Memory B cell (primary cell): ENCODE data around the gene GALNTL6.

Source experiments
- ATAC-seq: fragments of 150-1000 bp; cut with Tn5 transposase; 2 replicates; pipeline ENCODE4 v1.10.0; 2021; ENCODE audit warnings: low read depth, mild to moderate bottlenecking, moderate library complexity
- DNase-seq, 2 donors: peaks; one replicate each; pipeline ENCODE4 v3.0.0; 2022; ENCODE audit warnings: low spot score in 2 of 2
- H3K27ac Mint-ChIP-seq: one replicate; pipeline ENCODE4 v1.8.0; 2022; ENCODE audit warnings: mild to moderate bottlenecking, moderate library complexity, mixed read lengths
- H3K27me3 Mint-ChIP-seq: one replicate; pipeline ENCODE4 v1.8.0; 2022; ENCODE audit warnings: mixed read lengths
- H3K36me3 Mint-ChIP-seq: one replicate; pipeline ENCODE4 v1.8.0; 2022; ENCODE audit warnings: mild to moderate bottlenecking, mixed read lengths
- H3K4me1 Mint-ChIP-seq: one replicate; pipeline ENCODE4 v1.8.0; 2022; ENCODE audit warnings: mixed read lengths
- H3K4me3 Mint-ChIP-seq: one replicate; pipeline ENCODE4 v1.8.0; 2022; ENCODE audit warnings: mild to moderate bottlenecking, moderate library complexity, mixed read lengths
- H3K9me3 Mint-ChIP-seq: one replicate; pipeline ENCODE4 v1.8.0; 2022; ENCODE audit warnings: mixed read lengths

Gene GALNTL6

GRCh38 chr4:172517391-172517790, 704.2 kb downstream of the GALNTL6 start:
- Mint-ChIP-seq H3K27me3 (no peaks in the 10 kb centered on the region), H3K36me3 (no peaks in the 10 kb centered on the region), H3K9me3 (peaks cover 2% of the 10 kb centered on the region), H3K27ac (no peak overlapping the region), H3K4me3 (no peak overlapping the region), H3K4me1 (no peaks in the 10 kb centered on the region)
- DNase-seq = no peak
- no peak for ATAC-seq

GRCh38 chr4:172521248-172521647, 708.0 kb downstream of the GALNTL6 start:
- H3K4me1 Mint-ChIP-seq = no peaks in the 10 kb centered on the region
- H3K9me3 Mint-ChIP-seq = peaks cover 2% of the 10 kb centered on the region
- H3K4me3 Mint-ChIP-seq = no peak overlapping the region
- ATAC-seq = no peak
- no peaks in the 10 kb centered on the region for H3K36me3 Mint-ChIP-seq
- no peak for DNase-seq
- H3K27me3 Mint-ChIP-seq = no peaks in the 10 kb centered on the region
- no peak overlapping the region for H3K27ac Mint-ChIP-seq

- ATAC-seq (no peak), DNase-seq (no peak)
- H3K4me3 Mint-ChIP-seq = no peak overlapping the region
- no peak overlapping the region for H3K27ac Mint-ChIP-seq
- no peaks in the 10 kb centered on the region for H3K27me3 Mint-ChIP-seq
- peaks cover 2% of the 10 kb centered on the region for H3K9me3 Mint-ChIP-seq
- no peaks in the 10 kb centered on the region for H3K36me3 Mint-ChIP-seq
- H3K4me1 Mint-ChIP-seq = no peaks in the 10 kb centered on the region
Observed at GRCh38 chr4:172521680-172522079, 708.5 kb downstream of the GALNTL6 start.

- DNase-seq (no peak), ATAC-seq (no peak)
- no peaks in the 10 kb centered on the region for H3K27me3 Mint-ChIP-seq
- no peaks in the 10 kb centered on the region for H3K36me3 Mint-ChIP-seq
- H3K27ac Mint-ChIP-seq = no peak overlapping the region
- H3K4me1 Mint-ChIP-seq = peaks cover 4% of the 10 kb centered on the region
- no peak overlapping the region for H3K4me3 Mint-ChIP-seq
- H3K9me3 Mint-ChIP-seq = peaks cover 2% of the 10 kb centered on the region
Observed at GRCh38 chr4:172543249-172543648, 730.0 kb downstream of the GALNTL6 start.

GRCh38 chr4:172546782-172547181, 733.6 kb downstream of the GALNTL6 start:
- Mint-ChIP-seq H3K27me3 (no peaks in the 10 kb centered on the region), H3K27ac (no peak overlapping the region), H3K9me3 (peaks cover 1% of the 10 kb centered on the region), H3K36me3 (no peaks in the 10 kb centered on the region), H3K4me1 (peaks cover 4% of the 10 kb centered on the region), H3K4me3 (no peak overlapping the region)
- ATAC-seq (peak; percentile 78), DNase-seq (no peak)

GRCh38 chr4:172547724-172548123, 734.5 kb downstream of the GALNTL6 start:
- peaks cover 4% of the 10 kb centered on the region for H3K4me1 Mint-ChIP-seq
- H3K27me3 Mint-ChIP-seq = no peaks in the 10 kb centered on the region
- no peak for ATAC-seq
- no peaks in the 10 kb centered on the region for H3K9me3 Mint-ChIP-seq
- no peak for DNase-seq
- H3K36me3 Mint-ChIP-seq = no peaks in the 10 kb centered on the region
- no peak overlapping the region for H3K27ac Mint-ChIP-seq
- no peak overlapping the region for H3K4me3 Mint-ChIP-seq

GRCh38 chr4:172553216-172553615, 740.0 kb downstream of the GALNTL6 start:
- Mint-ChIP-seq H3K4me1 (no peaks in the 10 kb centered on the region), H3K4me3 (no peak overlapping the region), H3K27me3 (no peaks in the 10 kb centered on the region), H3K27ac (no peak overlapping the region), H3K36me3 (no peaks in the 10 kb centered on the region), H3K9me3 (no peaks in the 10 kb centered on the region)
- no peak for DNase-seq
- no peak for ATAC-seq

GRCh38 chr4:172554588-172554987, 741.4 kb downstream of the GALNTL6 start:
- Mint-ChIP-seq H3K9me3 (no peaks in the 10 kb centered on the region), H3K36me3 (no peaks in the 10 kb centered on the region), H3K27me3 (no peaks in the 10 kb centered on the region), H3K4me1 (no peaks in the 10 kb centered on the region), H3K4me3 (no peak overlapping the region), H3K27ac (no peak overlapping the region)
- ATAC-seq (no peak), DNase-seq (no peak)

GRCh38 chr4:172555725-172556124, 742.5 kb downstream of the GALNTL6 start:
- no peak for ATAC-seq
- H3K9me3 Mint-ChIP-seq = no peaks in the 10 kb centered on the region

GRCh38 chr4:172573899-172574298, 760.7 kb downstream of the GALNTL6 start:
- Mint-ChIP-seq H3K27ac (no peak overlapping the region), H3K4me3 (no peak overlapping the region), H3K9me3 (peaks cover under 1% of the 10 kb centered on the region), H3K36me3 (no peaks in the 10 kb centered on the region), H3K27me3 (no peaks in the 10 kb centered on the region), H3K4me1 (peaks cover 2% of the 10 kb centered on the region)
- no peak for ATAC-seq
- no peak for DNase-seq

More at GRCh38 chr4:172555725-172556124, 742.5 kb downstream of the GALNTL6 start:
- H3K27me3 Mint-ChIP-seq = no peaks in the 10 kb centered on the region
- H3K4me1 Mint-ChIP-seq = no peaks in the 10 kb centered on the region
- no peaks in the 10 kb centered on the region for H3K36me3 Mint-ChIP-seq
- no peak overlapping the region for H3K4me3 Mint-ChIP-seq
- DNase-seq = no peak
- H3K27ac Mint-ChIP-seq = no peak overlapping the region

- Mint-ChIP-seq H3K4me3 (no peak overlapping the region), H3K36me3 (no peaks in the 10 kb centered on the region), H3K4me1 (peaks cover 2% of the 10 kb centered on the region), H3K27me3 (no peaks in the 10 kb centered on the region), H3K9me3 (no peaks in the 10 kb centered on the region), H3K27ac (no peak overlapping the region)
- DNase-seq (no peak), ATAC-seq (no peak)
Observed at GRCh38 chr4:172578712-172579111, 765.5 kb downstream of the GALNTL6 start.

- H3K27ac Mint-ChIP-seq = no peak overlapping the region
- H3K27me3 Mint-ChIP-seq = no peaks in the 10 kb centered on the region
- H3K4me1 Mint-ChIP-seq = no peaks in the 10 kb centered on the region
- no peak overlapping the region for H3K4me3 Mint-ChIP-seq
- ATAC-seq (no peak), DNase-seq (no peak)
- H3K9me3 Mint-ChIP-seq = peaks cover 5% of the 10 kb centered on the region
- no peaks in the 10 kb centered on the region for H3K36me3 Mint-ChIP-seq
Observed at GRCh38 chr4:172584816-172585215, 771.6 kb downstream of the GALNTL6 start.

GRCh38 chr4:172596206-172596605, 783.0 kb downstream of the GALNTL6 start:
- ATAC-seq (no peak), DNase-seq (no peak)
- Mint-ChIP-seq H3K4me3 (no peak overlapping the region), H3K27me3 (no peaks in the 10 kb centered on the region), H3K9me3 (peaks cover 1% of the 10 kb centered on the region), H3K27ac (no peak overlapping the region), H3K36me3 (no peaks in the 10 kb centered on the region), H3K4me1 (no peaks in the 10 kb centered on the region)

GRCh38 chr4:172599554-172599953, 786.4 kb downstream of the GALNTL6 start:
- Mint-ChIP-seq H3K9me3 (no peaks in the 10 kb centered on the region), H3K4me3 (no peak overlapping the region), H3K27ac (no peak overlapping the region), H3K27me3 (no peaks in the 10 kb centered on the region), H3K36me3 (no peaks in the 10 kb centered on the region), H3K4me1 (no peaks in the 10 kb centered on the region)
- DNase-seq = no peak
- no peak for ATAC-seq

- Mint-ChIP-seq H3K4me1 (no peaks in the 10 kb centered on the region), H3K4me3 (no peak overlapping the region), H3K36me3 (no peaks in the 10 kb centered on the region), H3K27ac (no peak overlapping the region), H3K9me3 (peaks cover 2% of the 10 kb centered on the region), H3K27me3 (no peaks in the 10 kb centered on the region)
- DNase-seq (no peak), ATAC-seq (no peak)
Observed at GRCh38 chr4:172601195-172601594, 788.0 kb downstream of the GALNTL6 start.
